ENCODE measurements around the gene NWD2. TPM values are rescaled to one million over a fixed set of nuclear protein-coding genes. Genes with fewer than 3 reads are reported as not detected.

The NWD2 gene
- polyA plus RNA-seq, 2 of the 4 experiments (the other 2 are of a cell fraction): not detected

DNA sequence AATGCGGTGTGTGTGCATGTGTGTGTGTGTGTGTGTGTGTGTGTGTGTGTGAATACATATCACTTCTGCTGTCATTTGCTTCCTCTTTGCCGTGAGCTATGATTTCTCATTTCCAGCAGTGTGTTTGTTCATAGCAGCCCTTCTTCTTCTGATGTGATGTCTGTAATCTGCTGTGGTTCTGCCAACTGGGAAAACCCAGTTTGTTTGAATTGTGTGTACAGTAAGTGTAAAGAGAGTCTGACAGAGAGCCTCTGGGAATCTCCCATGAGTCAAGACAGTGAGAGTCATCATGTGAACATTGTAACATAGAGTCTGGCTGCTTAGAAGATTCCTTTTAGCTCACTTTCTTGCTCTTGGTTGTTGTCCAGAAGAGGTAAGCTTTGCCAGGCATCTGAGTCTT lies 8.4 kb upstream of the NWD2 start:
- FAIRE-seq (no peak), ATAC-seq (no peak), DNase-seq (ENCODE audit: low read depth in 1 of 2, low spot score in 1 of 2) (no peak)
- TF ChIP-seq FOSL2 (IDR thresholded peaks at IDR 0.05) (no peak), FOSL2 (CRISPR knock-in tag; IDR thresholded peaks at IDR 0.05) (no peak), JUNB (IDR thresholded peaks at IDR 0.05) (no peak), MAFK (IDR thresholded peaks at IDR 0.05; ENCODE audit: partially characterized antibody) (no peak), GATA3 (IDR thresholded peaks at IDR 0.05; ENCODE audit: borderline replicate concordance) (no peak), NFE2L2 (conservative IDR thresholded peaks at IDR 0.05; ENCODE audit: low read length) (no peak), EHF (CRISPR knock-in tag; IDR thresholded peaks at IDR 0.05) (no peak), MAZ (IDR thresholded peaks at IDR 0.05; ENCODE audit: borderline replicate concordance, low read depth, low read length) (no peak), ESRRA (IDR thresholded peaks at IDR 0.05; ENCODE audit: borderline replicate concordance, low read length) (no peak), REST (IDR thresholded peaks at IDR 0.05) (no peak), FOXS1 (CRISPR knock-in tag; IDR thresholded peaks at IDR 0.05) (no peak), POLR2AphosphoS2 (conservative IDR thresholded peaks at IDR 0.05; ENCODE audit: low read length) (no peak), CHD4 (IDR thresholded peaks at IDR 0.05; ENCODE audit: borderline replicate concordance) (no peak), POLR2A (IDR thresholded peaks at IDR 0.05; ENCODE audit: low read length) (no peak)
- TF ChIP-seq, protein P1, sequence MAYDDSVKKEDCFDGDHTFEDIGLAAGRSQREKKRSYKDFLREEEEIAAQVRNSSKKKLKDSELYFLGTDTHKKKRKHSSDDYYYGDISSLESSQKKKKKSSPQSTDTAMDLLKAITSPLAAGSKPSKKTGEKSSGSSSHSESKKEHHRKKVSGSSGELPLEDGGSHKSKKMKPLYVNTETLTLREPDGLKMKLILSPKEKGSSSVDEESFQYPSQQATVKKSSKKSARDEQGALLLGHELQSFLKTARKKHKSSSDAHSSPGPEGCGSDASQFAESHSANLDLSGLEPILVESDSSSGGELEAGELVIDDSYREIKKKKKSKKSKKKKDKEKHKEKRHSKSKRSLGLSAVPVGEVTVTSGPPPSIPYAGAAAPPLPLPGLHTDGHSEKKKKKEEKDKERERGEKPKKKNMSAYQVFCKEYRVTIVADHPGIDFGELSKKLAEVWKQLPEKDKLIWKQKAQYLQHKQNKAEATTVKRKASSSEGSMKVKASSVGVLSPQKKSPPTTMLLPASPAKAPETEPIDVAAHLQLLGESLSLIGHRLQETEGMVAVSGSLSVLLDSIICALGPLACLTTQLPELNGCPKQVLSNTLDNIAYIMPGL (CRISPR knock-in tag; IDR thresholded peaks at IDR 0.05; ENCODE audit: borderline replicate concordance): no peak
- TF ChIP-seq, protein P2, sequence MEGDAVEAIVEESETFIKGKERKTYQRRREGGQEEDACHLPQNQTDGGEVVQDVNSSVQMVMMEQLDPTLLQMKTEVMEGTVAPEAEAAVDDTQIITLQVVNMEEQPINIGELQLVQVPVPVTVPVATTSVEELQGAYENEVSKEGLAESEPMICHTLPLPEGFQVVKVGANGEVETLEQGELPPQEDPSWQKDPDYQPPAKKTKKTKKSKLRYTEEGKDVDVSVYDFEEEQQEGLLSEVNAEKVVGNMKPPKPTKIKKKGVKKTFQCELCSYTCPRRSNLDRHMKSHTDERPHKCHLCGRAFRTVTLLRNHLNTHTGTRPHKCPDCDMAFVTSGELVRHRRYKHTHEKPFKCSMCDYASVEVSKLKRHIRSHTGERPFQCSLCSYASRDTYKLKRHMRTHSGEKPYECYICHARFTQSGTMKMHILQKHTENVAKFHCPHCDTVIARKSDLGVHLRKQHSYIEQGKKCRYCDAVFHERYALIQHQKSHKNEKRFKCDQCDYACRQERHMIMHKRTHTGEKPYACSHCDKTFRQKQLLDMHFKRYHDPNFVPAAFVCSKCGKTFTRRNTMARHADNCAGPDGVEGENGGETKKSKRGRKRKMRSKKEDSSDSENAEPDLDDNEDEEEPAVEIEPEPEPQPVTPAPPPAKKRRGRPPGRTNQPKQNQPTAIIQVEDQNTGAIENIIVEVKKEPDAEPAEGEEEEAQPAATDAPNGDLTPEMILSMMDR (IDR thresholded peaks at IDR 0.05): no peak
- 4% methylated on average over 2 of the region's 2 CpGs for WGBS (ENCODE audit: missing lambda C conversion rate)
- Histone ChIP-seq H3K9me3 (no peaks in the 10 kb centered on the region), H3K4me3 (no peak overlapping the region), H3K4me2 (no peak overlapping the region), H3K4me1 (no peaks in the 10 kb centered on the region), H3K27ac (no peak overlapping the region)
- ChIA-PET CTCF (no interaction called here), POLR2A (no interaction called here)

- DNase-seq (ENCODE audit: low read depth in 1 of 2, low spot score in 1 of 2): no peak
- no peak overlapping the region for H3K4me2 ChIP-seq
- TF ChIP-seq REST (IDR thresholded peaks at IDR 0.05) (no peak), HES2 (IDR thresholded peaks at IDR 0.05) (no peak), HOXB5 (CRISPR knock-in tag; IDR thresholded peaks at IDR 0.05) (no peak), EHF (CRISPR knock-in tag; IDR thresholded peaks at IDR 0.05) (no peak), RAD21 (conservative IDR thresholded peaks at IDR 0.05 in 1 of 2, IDR thresholded peaks at IDR 0.05 in 1 of 2) (no peak), KDM5A (IDR thresholded peaks at IDR 0.05) (no peak)
- TF ChIP-seq, protein P1 (CRISPR knock-in tag; IDR thresholded peaks at IDR 0.05; ENCODE audit: borderline replicate concordance): no peak
- TF ChIP-seq, protein P2 (IDR thresholded peaks at IDR 0.05): no peak
- CTCF ChIA-PET: no interaction called here
- H3K27ac ChIP-seq: no peak overlapping the region
- no peak overlapping the region for H3K4me3 ChIP-seq
- no peak for FAIRE-seq
- no peaks in the 10 kb centered on the region for H3K4me1 ChIP-seq
- no peaks in the 10 kb centered on the region for H3K9me3 ChIP-seq
- ATAC-seq: no peak
- POLR2A ChIA-PET: no interaction called here
Observed at GRCh38 chr4:37241647-37242046, 2.9 kb upstream of the NWD2 start.

All from A549 (cell line).